ENCODE data around the gene FAM20C.

FAM20C gene

DNA sequence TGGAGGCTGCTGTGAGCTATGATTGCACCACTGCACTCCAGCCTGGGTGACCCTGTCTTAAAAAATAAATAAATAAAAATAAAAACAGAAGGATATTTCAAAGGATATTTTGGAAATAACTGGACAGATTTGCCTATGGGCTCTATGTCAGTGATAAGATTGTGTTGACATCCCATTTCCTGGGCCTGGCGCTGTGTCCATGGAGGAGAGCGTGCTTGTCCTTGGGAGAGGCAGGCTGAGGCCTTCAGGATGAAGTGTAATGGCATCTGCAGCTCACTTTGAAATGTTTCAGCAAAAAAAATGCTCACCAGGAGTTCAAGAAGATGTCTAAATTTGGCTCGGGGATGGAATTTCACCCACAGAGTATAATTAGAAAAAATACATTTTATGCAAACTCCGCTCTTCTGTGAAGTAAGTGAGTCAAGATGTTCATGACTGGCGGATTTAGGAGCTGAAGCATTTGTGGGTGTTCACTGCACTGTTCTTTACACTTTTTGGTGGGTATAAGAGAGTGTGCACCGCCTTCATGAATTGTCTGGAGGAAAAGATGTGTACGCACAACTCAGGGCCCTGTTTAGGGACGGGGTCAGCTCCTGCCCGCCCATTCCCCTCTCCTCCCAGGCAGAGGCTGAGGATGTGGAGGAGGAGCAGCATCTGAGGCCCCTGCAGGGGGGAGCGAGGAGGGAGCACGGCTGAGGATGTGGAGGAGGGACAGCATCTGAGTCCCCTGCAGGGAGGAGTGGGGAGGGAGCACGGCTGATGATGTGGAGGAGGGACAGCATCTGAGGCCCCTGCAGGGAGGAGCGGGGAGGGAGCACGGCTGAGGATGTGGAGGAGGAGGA lies 79.1 kb downstream of the FAM20C start:
- TF ChIP-seq, protein P1, sequence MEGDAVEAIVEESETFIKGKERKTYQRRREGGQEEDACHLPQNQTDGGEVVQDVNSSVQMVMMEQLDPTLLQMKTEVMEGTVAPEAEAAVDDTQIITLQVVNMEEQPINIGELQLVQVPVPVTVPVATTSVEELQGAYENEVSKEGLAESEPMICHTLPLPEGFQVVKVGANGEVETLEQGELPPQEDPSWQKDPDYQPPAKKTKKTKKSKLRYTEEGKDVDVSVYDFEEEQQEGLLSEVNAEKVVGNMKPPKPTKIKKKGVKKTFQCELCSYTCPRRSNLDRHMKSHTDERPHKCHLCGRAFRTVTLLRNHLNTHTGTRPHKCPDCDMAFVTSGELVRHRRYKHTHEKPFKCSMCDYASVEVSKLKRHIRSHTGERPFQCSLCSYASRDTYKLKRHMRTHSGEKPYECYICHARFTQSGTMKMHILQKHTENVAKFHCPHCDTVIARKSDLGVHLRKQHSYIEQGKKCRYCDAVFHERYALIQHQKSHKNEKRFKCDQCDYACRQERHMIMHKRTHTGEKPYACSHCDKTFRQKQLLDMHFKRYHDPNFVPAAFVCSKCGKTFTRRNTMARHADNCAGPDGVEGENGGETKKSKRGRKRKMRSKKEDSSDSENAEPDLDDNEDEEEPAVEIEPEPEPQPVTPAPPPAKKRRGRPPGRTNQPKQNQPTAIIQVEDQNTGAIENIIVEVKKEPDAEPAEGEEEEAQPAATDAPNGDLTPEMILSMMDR (IDR thresholded peaks at IDR 0.05; ENCODE audit: insufficient read depth, low read length), result no peak
- no peak for TF ChIP-seq GABPA (IDR thresholded peaks at IDR 0.05; ENCODE audit: low read depth)
- TF ChIP-seq SPI1 (IDR thresholded peaks at IDR 0.05; ENCODE audit: borderline replicate concordance, low read depth), result no peak
- TF ChIP-seq REST (IDR thresholded peaks at IDR 0.05; ENCODE audit: insufficient replicate concordance, low read depth), result no peak
- TF ChIP-seq POLR2AphosphoS5 (IDR thresholded peaks at IDR 0.05; ENCODE audit: low read depth), result no peak
- no peak for DNase-seq (ENCODE audit: low read depth in 1 of 2, low spot score in 1 of 2)
- Histone ChIP-seq H3K27ac (replicated peaks) (no peak overlapping the region), H3K27me3 (ENCODE audit: insufficient read depth, poor library complexity, severe bottlenecking) (no peaks in the 10 kb centered on the region), H3K4me3 (replicated peaks; ENCODE audit: insufficient read depth, low read length) (no peak overlapping the region)

GRCh38 chr7:272108-272615 lies 79.8 kb downstream of the FAM20C start:
- no peak overlapping the region for H3K27ac ChIP-seq (replicated peaks)
- TF ChIP-seq, protein P1 (IDR thresholded peaks at IDR 0.05; ENCODE audit: insufficient read depth, low read length), result no peak
- TF ChIP-seq SPI1 (IDR thresholded peaks at IDR 0.05; ENCODE audit: borderline replicate concordance, low read depth), result no peak
- no peak for TF ChIP-seq GABPA (IDR thresholded peaks at IDR 0.05; ENCODE audit: low read depth)
- no peak for TF ChIP-seq POLR2AphosphoS5 (IDR thresholded peaks at IDR 0.05; ENCODE audit: low read depth)
- TF ChIP-seq REST (IDR thresholded peaks at IDR 0.05; ENCODE audit: insufficient replicate concordance, low read depth), result no peak
- no peak overlapping the region for H3K4me3 ChIP-seq (replicated peaks; ENCODE audit: insufficient read depth, low read length)
- no peak for DNase-seq (ENCODE audit: low read depth in 1 of 2, low spot score in 1 of 2)
- no peaks in the 10 kb centered on the region for H3K27me3 ChIP-seq (ENCODE audit: insufficient read depth, poor library complexity, severe bottlenecking)

DNA sequence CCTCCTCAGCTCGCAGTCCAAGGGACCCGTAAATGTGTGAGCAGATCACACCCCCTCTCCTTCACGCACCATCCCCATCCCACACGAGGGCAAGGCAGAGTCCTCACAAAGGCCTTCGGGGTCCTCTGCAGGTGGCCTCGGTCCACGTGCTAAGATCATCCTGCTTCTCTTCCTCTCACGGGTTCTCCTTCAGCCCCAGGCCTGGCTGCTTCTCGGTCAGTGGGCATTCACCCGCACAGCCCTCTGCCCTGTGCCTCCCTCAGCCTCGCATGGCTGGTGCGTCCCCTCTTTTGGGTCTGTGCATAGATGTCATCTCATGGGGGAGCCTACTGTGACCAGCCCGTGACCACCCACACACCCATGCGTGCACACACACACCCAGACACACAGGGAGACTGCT lies 80.3 kb downstream of the FAM20C start:
- DNase-seq (ENCODE audit: low read depth in 1 of 2, low spot score in 1 of 2), result no peak
- Histone ChIP-seq H3K27ac (replicated peaks) (no peak overlapping the region), H3K4me3 (replicated peaks; ENCODE audit: insufficient read depth, low read length) (no peak overlapping the region), H3K27me3 (ENCODE audit: insufficient read depth, poor library complexity, severe bottlenecking) (no peaks in the 10 kb centered on the region)
- no peak for TF ChIP-seq REST (IDR thresholded peaks at IDR 0.05; ENCODE audit: insufficient replicate concordance, low read depth)
- no peak for TF ChIP-seq SPI1 (IDR thresholded peaks at IDR 0.05; ENCODE audit: borderline replicate concordance, low read depth)
- TF ChIP-seq GABPA (IDR thresholded peaks at IDR 0.05; ENCODE audit: low read depth), result no peak
- TF ChIP-seq POLR2AphosphoS5 (IDR thresholded peaks at IDR 0.05; ENCODE audit: low read depth), result no peak
- TF ChIP-seq, protein P1 (IDR thresholded peaks at IDR 0.05; ENCODE audit: insufficient read depth, low read length), result no peak

All from HL-60 (cell line).